ENCODE data around the gene SPATS1.
A peak's percentile ranks its signal among the peaks of the same experiment; 100 is the strongest.
"Not testable (repeated sequence)": the region's sequence is repeated elsewhere in the genome, so short reads cannot be mapped to it uniquely, and the experiment has no call there.

Gene SPATS1

GRCh38 chr6:44311767-44312166 is 30.7 kb upstream of the SPATS1 start:
- no peak for DNase-seq

- peak; percentile 97 to 98 for DNase-seq
Measured at GRCh38 chr6:44312901-44313788, 29.3 kb upstream of the SPATS1 start, which contains the start of gene AARS2. TSS of gene AARS2 (minus strand) at chr6:44313347. CDS start at chr6:44313323, 24 bp downstream.

- DNase-seq = not testable (repeated sequence)
Measured at GRCh38 chr6:44314657-44315056, 27.8 kb upstream of the SPATS1 start.

- DNase-seq = no peak
Measured at GRCh38 chr6:44315516-44315915, 26.9 kb upstream of the SPATS1 start.

GRCh38 chr6:44315951-44316350 is 26.5 kb upstream of the SPATS1 start:
- DNase-seq = no peak

GRCh38 chr6:44316481-44316880 is 26.0 kb upstream of the SPATS1 start:
- no peak for DNase-seq

- not testable (repeated sequence) for DNase-seq
Measured at GRCh38 chr6:44317136-44317631, 25.3 kb upstream of the SPATS1 start.

- DNase-seq = no peak
Measured at GRCh38 chr6:44321210-44321609, 21.2 kb upstream of the SPATS1 start.

GRCh38 chr6:44327096-44327495 is 15.4 kb upstream of the SPATS1 start:
- DNase-seq = no peak

- DNase-seq = no peak
Measured at GRCh38 chr6:44327760-44328159, 14.7 kb upstream of the SPATS1 start.

- not testable (repeated sequence) for DNase-seq
Measured at GRCh38 chr6:44328203-44328602, 14.2 kb upstream of the SPATS1 start.

- DNase-seq = no peak
Measured at GRCh38 chr6:44329858-44330257, 12.6 kb upstream of the SPATS1 start.

GRCh38 chr6:44332585-44332984 is 9.9 kb upstream of the SPATS1 start:
- no peak for DNase-seq

GRCh38 chr6:44333273-44333919 is 9.1 kb upstream of the SPATS1 start:
- no peak for DNase-seq

- no peak for DNase-seq
Measured at GRCh38 chr6:44333942-44334341, 8.5 kb upstream of the SPATS1 start.

GRCh38 chr6:44335631-44336030 is 6.8 kb upstream of the SPATS1 start:
- DNase-seq = no peak

- DNase-seq = peak; percentile 72
Measured at GRCh38 chr6:44338228-44339122, 4.0 kb upstream of the SPATS1 start.

- no peak for DNase-seq
Measured at GRCh38 chr6:44339301-44339700, 3.1 kb upstream of the SPATS1 start.

GRCh38 chr6:44339763-44340625 is 2.5 kb upstream of the SPATS1 start:
- peak in 1 of 2 donors; percentile 3 for DNase-seq

GRCh38 chr6:44341095-44341890 is 1.2 kb upstream of the SPATS1 start:
- no peak for DNase-seq

- DNase-seq = no peak
Measured at GRCh38 chr6:44342052-44342451, 398 bp upstream of the SPATS1 start.

Data from stimulated activated CD4-positive, alpha-beta T cell treated with anti-CD3 and anti-CD28 coated beads, Interleukin-2, amount 100 ng/mL, for 24 hours (primary cell).